RWPE1 (cell line): ENCODE measurements around the gene SLFNL1.

Source experiments
- CTCF ChIA-PET: fragments of 350-600 bp; sonication (Branson Sonifier 250); formaldehyde crosslinking; extraction: SDS; loops from one replicate; lab custom pipeline; 2021; lab: Yijun Ruan, JAX
- POLR2A ChIA-PET: fragments of 400-600 bp; formaldehyde crosslinking; extraction: SDS; loops from one replicate; lab custom pipeline; 2020; ENCODE audit warnings: antibody characterized with exemption; ENCODE audit not compliant: low non-redundant PET; lab: Yijun Ruan, JAX
- DNase-seq: peaks from one replicate; pipeline ENCODE4 v3.0.0; 2012; ENCODE audit warnings: low spot score
- H3K27ac ChIP-seq: fragments of 450-650 bp; 2 replicates; pipeline ENCODE4 v1.5.1; 2017
- CTCF ChIP-seq: fragments of 450-650 bp; conservative IDR thresholded peaks from 2 replicates; pipeline ENCODE4 v1.5.1; 2017; ENCODE audit warnings: low read depth, mild to moderate bottlenecking

Gene SLFNL1

DNA sequence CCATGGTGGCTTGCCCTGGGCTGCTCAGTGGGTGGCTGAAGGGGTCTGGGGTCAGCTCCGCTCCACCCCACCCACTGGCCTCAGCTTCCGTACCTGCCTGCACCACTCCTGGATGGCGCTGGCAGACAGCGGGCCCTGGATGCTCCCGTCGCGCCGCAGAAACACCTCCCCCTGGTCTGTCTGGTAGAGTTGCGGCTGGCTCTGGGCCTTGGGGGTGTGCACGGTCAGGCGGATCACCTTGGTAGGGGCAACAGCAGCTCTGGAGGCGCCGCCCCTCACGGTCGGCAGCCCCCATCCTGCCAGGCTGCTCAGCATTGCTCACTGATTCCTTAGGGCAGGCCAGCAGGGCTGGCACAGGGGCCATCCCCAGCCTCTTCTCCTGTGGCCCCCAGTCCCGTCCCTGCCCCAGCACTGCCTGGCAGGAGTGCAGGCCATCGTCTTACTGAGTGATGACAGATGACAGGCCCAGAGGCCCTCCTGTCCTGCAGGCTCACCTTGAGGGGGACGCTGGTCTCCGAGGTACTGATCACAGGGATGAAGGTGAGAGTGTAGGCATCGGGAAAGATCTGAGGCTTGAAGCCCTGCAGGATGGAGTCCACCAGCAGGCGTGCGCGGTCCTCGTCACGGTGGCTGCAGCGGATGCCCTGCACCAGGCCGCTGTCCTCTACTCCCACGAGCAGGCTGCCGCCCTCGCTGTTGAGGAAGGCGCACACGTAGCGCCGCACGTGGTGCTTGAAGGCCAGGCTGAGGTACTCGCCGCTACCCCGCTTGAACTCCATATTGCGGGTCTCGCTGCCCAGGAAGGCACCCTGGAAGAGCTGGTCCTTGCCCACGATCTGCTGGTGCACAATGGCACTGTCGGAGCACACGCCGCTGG, 4.1 kb downstream of the SLFNL1 start:
- DNase-seq = no peak
- ChIA-PET POLR2A (no interaction called here), CTCF (interaction anchor here (0.6 kb wide), 1 partner anchor 17 kb away, joined by 3 read pairs; no protein-coding TSS in a partner anchor)
- H3K27ac ChIP-seq = peak overlapping the region; percentile 59
- no peak for TF ChIP-seq CTCF

DNA sequence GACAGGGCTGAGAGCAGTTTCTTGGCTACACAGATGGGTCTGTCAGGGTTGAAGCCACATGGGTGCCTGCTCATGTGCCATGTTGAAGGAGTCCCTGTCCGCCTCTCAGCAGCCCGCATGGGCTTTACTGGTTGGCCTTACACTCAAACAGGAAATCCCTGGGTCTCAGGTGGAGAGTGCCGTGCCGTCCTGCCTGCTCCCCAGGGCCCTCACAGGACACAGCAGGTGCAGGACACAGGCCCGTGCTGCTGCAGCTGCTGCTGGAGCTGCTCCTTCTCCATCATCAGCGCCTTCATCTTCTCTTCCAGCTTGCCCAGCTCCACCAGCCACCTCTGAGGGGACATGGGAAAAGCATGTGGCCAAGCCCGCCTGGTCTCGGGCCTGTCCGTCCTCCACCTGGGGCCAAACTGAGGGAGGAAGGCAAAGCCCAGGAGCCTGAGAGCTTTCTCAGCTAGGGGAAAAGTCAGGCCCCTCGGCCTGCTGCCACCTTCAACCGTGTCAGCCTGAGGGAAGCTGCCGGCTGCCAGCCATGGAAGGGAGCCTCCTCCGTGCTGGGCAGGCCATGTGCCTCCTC, 5.5 kb downstream of the SLFNL1 start:
- CTCF ChIA-PET = no interaction called here
- no peak for DNase-seq
- TF ChIP-seq CTCF = no peak
- peak overlapping the region; percentile 56 for H3K27ac ChIP-seq
- POLR2A ChIA-PET = no interaction called here

DNA sequence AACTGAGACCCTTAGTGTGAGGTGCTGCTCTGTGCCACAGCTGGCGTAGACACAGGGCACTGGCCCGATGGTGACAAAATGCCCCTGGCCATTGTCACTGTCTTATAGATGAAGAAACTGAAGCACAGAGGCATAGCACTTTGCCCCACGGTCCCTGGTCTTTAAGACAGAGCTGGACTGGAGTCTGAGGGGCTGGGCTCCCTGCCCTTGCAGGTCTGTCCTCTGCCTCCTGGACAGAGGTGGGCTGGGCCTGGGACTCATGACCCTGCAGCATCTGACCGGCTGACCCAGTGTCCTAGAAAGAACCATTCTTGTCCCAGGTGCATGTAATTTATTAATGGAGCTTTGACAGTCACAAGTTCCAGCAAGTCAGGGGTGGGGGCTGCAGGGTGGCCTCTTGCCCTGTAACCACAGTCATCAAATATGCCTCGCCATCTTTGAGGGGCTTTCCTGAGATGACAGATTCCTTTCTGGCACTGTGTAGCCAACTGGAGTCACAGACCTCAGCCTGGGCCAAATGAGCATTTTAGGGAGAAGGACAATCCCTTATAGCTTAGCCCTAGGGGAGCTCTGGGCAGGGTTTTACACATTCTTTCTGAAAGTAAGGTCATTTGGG, 6.1 kb downstream of the SLFNL1 start:
- DNase-seq = no peak
- CTCF ChIA-PET = no interaction called here
- no peak for TF ChIP-seq CTCF
- H3K27ac ChIP-seq = peak overlapping the region; percentile 56
- POLR2A ChIA-PET = no interaction called here

GRCh38 chr1:41014871-41015270, 6.7 kb downstream of the SLFNL1 start:
- TF ChIP-seq CTCF = no peak
- CTCF ChIA-PET = no interaction called here
- DNase-seq = no peak
- H3K27ac ChIP-seq = peak overlapping the region; percentile 56
- POLR2A ChIA-PET = no interaction called here

DNA sequence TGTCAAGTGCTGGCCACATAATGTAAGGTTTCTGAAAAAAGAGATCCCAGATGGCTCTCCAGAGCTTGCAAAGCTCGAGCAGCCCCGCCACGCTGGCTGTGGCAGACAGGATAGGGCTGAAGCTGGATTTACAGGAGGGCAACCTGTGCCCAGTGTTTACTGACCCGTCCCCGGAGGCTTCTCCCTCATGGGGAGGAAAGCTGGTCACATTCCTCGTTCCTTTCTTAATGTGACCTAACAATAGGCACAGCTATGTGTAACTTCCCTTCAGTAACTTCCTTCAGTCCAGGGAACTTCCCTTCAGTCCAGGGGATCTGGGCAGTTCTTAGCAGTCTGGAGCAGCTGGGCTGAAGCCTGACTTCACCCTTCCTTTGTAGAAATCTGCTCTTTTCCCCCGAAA, 7.7 kb downstream of the SLFNL1 start:
- CTCF ChIA-PET = no interaction called here
- DNase-seq = no peak
- TF ChIP-seq CTCF = no peak
- POLR2A ChIA-PET = no interaction called here
- H3K27ac ChIP-seq = peak overlapping the region; percentile 36

- no peak for TF ChIP-seq CTCF
- CTCF ChIA-PET = interaction anchor here (0.6 kb wide), 1 partner anchor 400 kb away, joined by 3 read pairs; no protein-coding TSS in a partner anchor
- POLR2A ChIA-PET = no interaction called here
- no peak overlapping the region; the same call in 1 of the 2 replicates for H3K27ac ChIP-seq
- no peak for DNase-seq
These were observed 8.5 kb downstream of the SLFNL1 start for GRCh38 chr1:41013024-41013423.
